Hippocampal formation (tissue), 2 donors: Measurements from ENCODE around the gene FGR.

ENCODE experiments used
- DNase-seq, 2 donors: peaks; one replicate each; lab custom pipeline; 2025; lab: John Stamatoyannopoulos, UW

Gene FGR

GRCh38 chr1:27601321-27601770, 33.6 kb downstream of the FGR start:
- no peak for DNase-seq

- DNase-seq, result no peak
These were observed 34.3 kb downstream of the FGR start for GRCh38 chr1:27600498-27601175.

GRCh38 chr1:27599605-27600497, 35.1 kb downstream of the FGR start:
- DNase-seq, result no peak

GRCh38 chr1:27598902-27599528, 36.0 kb downstream of the FGR start:
- DNase-seq, result peak; percentile 35 to 37

- DNase-seq, result no peak
These were observed 36.7 kb downstream of the FGR start for GRCh38 chr1:27598295-27598687.

- no peak for DNase-seq
These were observed 37.3 kb downstream of the FGR start for GRCh38 chr1:27597516-27598294.

GRCh38 chr1:27596986-27597385, 38.0 kb downstream of the FGR start:
- DNase-seq, result no peak

- no peak for DNase-seq
These were observed 38.7 kb downstream of the FGR start for GRCh38 chr1:27596261-27596660.

GRCh38 chr1:27595597-27595996, 39.4 kb downstream of the FGR start:
- DNase-seq, result no peak

- no peak for DNase-seq
These were observed 40.1 kb downstream of the FGR start for GRCh38 chr1:27594564-27595510.

GRCh38 chr1:27593678-27594563, 41.1 kb downstream of the FGR start:
- no peak for DNase-seq

GRCh38 chr1:27592931-27593677, 41.9 kb downstream of the FGR start:
- no peak for DNase-seq

- DNase-seq, result no peak
These were observed 42.6 kb downstream of the FGR start for GRCh38 chr1:27592232-27592930.

GRCh38 chr1:27591622-27592021, 43.4 kb downstream of the FGR start:
- DNase-seq, result no peak

- no peak for DNase-seq
These were observed 44.0 kb downstream of the FGR start for GRCh38 chr1:27590917-27591508.

GRCh38 chr1:27589841-27590426, 45.1 kb downstream of the FGR start:
- DNase-seq, result no peak

GRCh38 chr1:27589441-27589840, 45.5 kb downstream of the FGR start:
- DNase-seq, result no peak
